Osteoblast (primary cell): ENCODE results near the gene NAB1. TPM values are rescaled to one million over a fixed set of nuclear protein-coding genes. Genes with fewer than 3 reads are reported as not detected.

ENCODE experiments used
- DNase-seq: peaks from one replicate; pipeline ENCODE4 v3.0.0; 2011; ENCODE audit warnings: low spot score, mixed read lengths; ENCODE audit not compliant: insufficient read length; ENCODE audit errors: missing footprints
- H2AFZ ChIP-seq: 2 replicates; pipeline ENCODE4 v1.6.0; 2011; ENCODE audit warnings: mild to moderate bottlenecking, low read length
- H3K27ac ChIP-seq: 2 replicates; pipeline ENCODE4 v1.5.1; 2011; ENCODE audit warnings: mild to moderate bottlenecking, low read depth, low read length, moderate library complexity
- H3K27me3 ChIP-seq: 2 replicates; pipeline ENCODE4 v1.6.0; 2012; ENCODE audit warnings: mild to moderate bottlenecking, control low read depth, inconsistent platforms, low read length, moderate library complexity; ENCODE audit not compliant: insufficient read depth
- H3K36me3 ChIP-seq: 2 replicates; pipeline ENCODE4 v1.5.1; 2011; ENCODE audit warnings: mild to moderate bottlenecking, low read length, control low read depth, moderate library complexity; ENCODE audit not compliant: insufficient read depth
- H3K4me1 ChIP-seq: 2 replicates; pipeline ENCODE4 v1.5.1; 2011; ENCODE audit warnings: mild to moderate bottlenecking, low read length, control low read depth, moderate library complexity; ENCODE audit not compliant: insufficient read depth
- H3K4me2 ChIP-seq: 2 replicates; pipeline ENCODE4 v1.6.0; 2011; ENCODE audit warnings: mild to moderate bottlenecking, low read length; ENCODE audit not compliant: insufficient read depth
- H3K4me3 ChIP-seq: fragments of 200-600 bp; sonication (generic); 3 replicates; pipeline ENCODE4 v1.5.1; 2012; ENCODE audit warnings: mild to moderate bottlenecking, low read length, inconsistent platforms; ENCODE audit not compliant: insufficient read depth
- H3K79me2 ChIP-seq: 2 replicates; pipeline ENCODE4 v1.6.0; 2012; ENCODE audit warnings: mild to moderate bottlenecking, low read length, control low read depth, inconsistent platforms; ENCODE audit not compliant: insufficient read depth
- H3K9me3 ChIP-seq: 2 replicates; pipeline ENCODE4 v1.5.1; 2011; ENCODE audit warnings: low read depth, low read length, control low read depth
- H4K20me1 ChIP-seq: 2 replicates; pipeline ENCODE4 v1.6.0; 2012; ENCODE audit warnings: mild to moderate bottlenecking, low read length, control low read depth; ENCODE audit not compliant: insufficient read depth
- CTCF ChIP-seq: IDR thresholded peaks from 2 replicates; pipeline ENCODE4 v1.5.1; 2011; ENCODE audit warnings: mild to moderate bottlenecking, low read depth, low read length, moderate library complexity; ENCODE audit errors: extremely low read depth
- total RNA-seq: library from RNA; depleted of rRNA; stranded (reverse); fragments of >200 nt; gene quantifications from 2 replicates; pipeline ENCODE4 v1.2.3, GENCODE V29; 2012

Gene NAB1
- total RNA-seq, 1 donor, result 44.2 TPM

- Histone ChIP-seq H3K9me3 (no peaks in the 10 kb centered on the region), H3K79me2 (no peaks in the 10 kb centered on the region), H2AFZ (no peak overlapping the region), H3K27ac (no peak overlapping the region), H3K4me1 (peaks cover 14% of the 10 kb centered on the region), H3K36me3 (no peaks in the 10 kb centered on the region), H3K27me3 (no peaks in the 10 kb centered on the region), H3K4me3 (no peak overlapping the region), H4K20me1 (no peaks in the 10 kb centered on the region), H3K4me2 (no peak overlapping the region)
- no peak for DNase-seq
- TF ChIP-seq CTCF, result no peak
These were observed 67.4 kb downstream of the NAB1 start for GRCh38 chr2:190716176-190716807.

GRCh38 chr2:190717306-190717705, 68.4 kb downstream of the NAB1 start:
- H3K27me3 ChIP-seq, result no peaks in the 10 kb centered on the region
- DNase-seq, result no peak
- no peak overlapping the region for H3K27ac ChIP-seq
- H2AFZ ChIP-seq, result no peak overlapping the region
- H3K4me1 ChIP-seq, result peaks cover 14% of the 10 kb centered on the region
- no peak for TF ChIP-seq CTCF
- H3K79me2 ChIP-seq, result no peaks in the 10 kb centered on the region
- H4K20me1 ChIP-seq, result no peaks in the 10 kb centered on the region
- no peak overlapping the region for H3K4me3 ChIP-seq
- no peaks in the 10 kb centered on the region for H3K36me3 ChIP-seq
- H3K4me2 ChIP-seq, result no peak overlapping the region
- H3K9me3 ChIP-seq, result no peaks in the 10 kb centered on the region

GRCh38 chr2:190717764-190718651, 69.1 kb downstream of the NAB1 start:
- H3K9me3 ChIP-seq, result no peaks in the 10 kb centered on the region
- TF ChIP-seq CTCF, result no peak
- H2AFZ ChIP-seq, result no peak overlapping the region
- H3K4me1 ChIP-seq, result peaks cover 17% of the 10 kb centered on the region
- no peaks in the 10 kb centered on the region for H3K36me3 ChIP-seq
- no peak overlapping the region for H3K4me2 ChIP-seq
- H4K20me1 ChIP-seq, result no peaks in the 10 kb centered on the region
- no peak overlapping the region for H3K27ac ChIP-seq
- H3K4me3 ChIP-seq, result no peak overlapping the region
- no peaks in the 10 kb centered on the region for H3K27me3 ChIP-seq
- H3K79me2 ChIP-seq, result no peaks in the 10 kb centered on the region
- no peak for DNase-seq
